GM12873 (cell line): ENCODE measurements around the gene CITED4.

Experiments used
- TF ChIP-seq, protein P1 (sequence below): IDR thresholded peaks from 2 replicates; pipeline ENCODE4 v1.5.1; 2012; ENCODE audit warnings: low read depth, mild to moderate bottlenecking, moderate library complexity, low read length, control low read depth; ENCODE audit not compliant: insufficient read depth; ENCODE audit errors: missing control alignments

Gene CITED4

DNA sequence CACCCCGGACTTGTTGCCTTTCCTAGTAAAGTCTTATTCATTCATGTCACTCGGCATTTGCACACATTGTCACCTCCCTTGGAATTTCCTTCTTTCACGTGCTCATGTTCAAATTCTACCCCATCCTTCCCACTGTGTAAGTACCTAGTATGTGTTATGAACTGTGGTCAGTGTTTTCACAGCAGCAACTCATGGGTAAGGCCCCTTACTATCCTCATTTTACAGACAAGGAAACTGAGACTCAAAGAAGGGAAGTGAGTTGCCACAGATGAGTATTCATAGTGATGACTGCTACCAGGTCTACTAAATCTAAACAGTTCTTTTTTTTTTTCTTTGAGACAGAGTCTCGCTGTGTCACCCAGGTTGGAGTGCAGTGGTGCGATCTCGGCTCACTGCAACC lies 10.5 kb downstream of the CITED4 start:
- TF ChIP-seq, protein P1, sequence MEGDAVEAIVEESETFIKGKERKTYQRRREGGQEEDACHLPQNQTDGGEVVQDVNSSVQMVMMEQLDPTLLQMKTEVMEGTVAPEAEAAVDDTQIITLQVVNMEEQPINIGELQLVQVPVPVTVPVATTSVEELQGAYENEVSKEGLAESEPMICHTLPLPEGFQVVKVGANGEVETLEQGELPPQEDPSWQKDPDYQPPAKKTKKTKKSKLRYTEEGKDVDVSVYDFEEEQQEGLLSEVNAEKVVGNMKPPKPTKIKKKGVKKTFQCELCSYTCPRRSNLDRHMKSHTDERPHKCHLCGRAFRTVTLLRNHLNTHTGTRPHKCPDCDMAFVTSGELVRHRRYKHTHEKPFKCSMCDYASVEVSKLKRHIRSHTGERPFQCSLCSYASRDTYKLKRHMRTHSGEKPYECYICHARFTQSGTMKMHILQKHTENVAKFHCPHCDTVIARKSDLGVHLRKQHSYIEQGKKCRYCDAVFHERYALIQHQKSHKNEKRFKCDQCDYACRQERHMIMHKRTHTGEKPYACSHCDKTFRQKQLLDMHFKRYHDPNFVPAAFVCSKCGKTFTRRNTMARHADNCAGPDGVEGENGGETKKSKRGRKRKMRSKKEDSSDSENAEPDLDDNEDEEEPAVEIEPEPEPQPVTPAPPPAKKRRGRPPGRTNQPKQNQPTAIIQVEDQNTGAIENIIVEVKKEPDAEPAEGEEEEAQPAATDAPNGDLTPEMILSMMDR = no peak

DNA sequence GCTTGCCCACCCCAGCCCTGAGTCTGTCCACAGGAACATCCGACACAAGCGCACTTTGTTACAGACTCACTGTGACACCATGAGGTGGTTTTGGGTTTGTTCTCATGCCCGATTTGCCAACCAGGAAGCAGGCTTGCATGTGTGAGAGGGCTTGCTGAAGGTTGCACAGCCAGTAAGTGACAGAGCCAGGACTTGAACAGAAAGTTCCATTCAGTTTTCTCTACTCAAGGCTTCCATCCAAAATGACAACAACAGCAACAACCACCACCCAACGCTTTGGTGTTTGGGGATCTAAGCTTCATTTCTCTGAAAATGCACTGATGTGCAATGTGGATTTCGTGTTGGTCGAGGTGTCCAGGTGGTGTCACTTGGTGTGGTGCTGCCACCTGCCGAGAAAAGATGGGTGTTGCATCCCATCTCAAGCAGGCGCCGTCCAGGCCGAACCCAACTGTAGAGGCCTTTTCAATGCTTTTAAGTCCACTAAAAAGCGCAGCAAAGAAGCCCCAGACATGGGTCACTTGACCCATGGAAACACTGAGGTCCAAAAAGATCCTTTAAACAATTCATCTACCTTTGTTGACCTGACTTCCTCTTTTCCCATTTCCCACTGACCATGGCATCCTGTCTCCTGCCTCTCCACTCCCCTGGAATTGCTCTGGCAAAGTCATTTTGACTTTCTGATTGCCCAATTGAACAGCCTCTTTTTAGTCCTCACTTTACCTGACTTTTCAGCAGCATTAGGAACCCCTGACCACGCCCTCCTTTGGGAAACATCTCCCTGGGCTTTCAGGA lies 12.2 kb downstream of the CITED4 start:
- TF ChIP-seq, protein P1 = peak; percentile 91

DNA sequence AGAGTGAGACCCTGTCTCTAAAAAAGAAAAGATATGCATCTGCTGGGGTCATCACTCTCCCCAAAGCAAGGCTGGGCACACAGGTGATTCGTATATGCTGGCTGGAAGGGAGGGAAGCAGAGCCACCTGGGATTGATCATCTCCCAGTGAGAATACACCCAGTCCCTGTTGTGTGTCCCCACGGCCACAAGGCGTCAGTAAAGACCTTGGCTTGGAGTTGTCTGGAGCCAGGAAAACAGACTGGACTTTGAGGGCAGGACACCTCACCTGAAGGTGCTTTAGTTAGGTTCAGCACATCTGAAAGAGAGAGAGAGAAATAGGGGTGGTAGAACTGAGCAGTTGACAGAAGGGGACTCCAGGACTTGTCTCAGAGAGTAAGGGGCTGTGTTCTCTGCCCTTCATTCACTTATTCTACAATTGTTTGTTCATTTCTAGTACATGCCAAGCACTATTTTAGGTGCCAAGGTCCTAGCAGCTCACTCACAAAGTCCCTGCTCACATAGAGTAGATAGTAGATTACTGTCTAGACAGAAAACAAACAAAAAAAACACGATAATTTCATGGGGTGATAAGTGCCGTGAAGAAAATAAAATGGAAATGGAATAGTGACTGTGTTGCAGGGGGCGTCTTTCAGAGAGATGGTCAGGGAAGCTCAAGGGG lies 13.5 kb downstream of the CITED4 start:
- TF ChIP-seq, protein P1 = peak; percentile 87

DNA sequence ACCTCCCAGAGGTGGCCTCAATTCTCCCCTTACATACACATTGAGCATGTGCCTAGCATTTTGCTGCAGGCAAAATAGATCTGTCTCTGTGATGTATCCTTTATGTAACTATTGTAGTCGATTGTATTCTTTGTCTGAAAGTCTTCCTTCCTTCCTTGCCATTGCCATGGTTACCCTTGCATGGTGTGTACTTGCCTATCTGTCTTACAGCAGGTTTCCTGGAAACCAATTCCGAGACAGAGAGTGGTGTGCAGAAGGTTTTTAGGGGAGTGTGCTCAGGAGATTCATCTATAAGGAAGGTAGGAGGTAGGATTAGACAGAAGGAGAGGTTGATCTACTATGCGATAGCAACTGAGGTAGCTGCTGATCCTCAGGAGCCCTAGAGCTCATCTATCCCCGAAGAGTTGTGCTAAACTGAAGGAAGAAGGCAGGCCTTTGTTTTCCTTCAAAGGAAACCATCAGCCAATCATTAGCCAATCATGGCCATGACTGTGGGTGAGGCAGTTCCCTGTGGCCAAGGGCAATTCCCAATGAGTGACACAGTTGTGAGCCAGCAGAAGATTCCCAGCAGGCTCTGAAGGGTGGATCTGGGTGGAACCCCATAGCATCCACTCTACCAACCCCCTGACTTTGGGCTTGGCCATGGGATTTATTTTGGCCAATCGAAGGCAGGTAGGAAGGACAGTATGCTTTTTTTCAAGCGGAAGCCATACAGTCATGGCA lies 15.0 kb downstream of the CITED4 start:
- TF ChIP-seq, protein P1 = no peak

- TF ChIP-seq, protein P1 = no peak
Observed at GRCh38 chr1:40845895-40846294, 16.3 kb downstream of the CITED4 start.

GRCh38 chr1:40844887-40845878 lies 17.0 kb downstream of the CITED4 start:
- TF ChIP-seq, protein P1 = no peak
